GM12878 (cell line): ENCODE results near the gene RIT1.

Experiments
- CREB1 ChIP-seq: IDR thresholded peaks from 2 replicates; pipeline ENCODE4 v1.6.1; 2012; ENCODE audit warnings: low read depth, mild to moderate bottlenecking, inconsistent platforms
- CTCF ChIP-seq, 3 experiments: IDR thresholded peaks in 2 of 3; conservative IDR thresholded peaks in 1 of 3; 2 replicates each; pipeline ENCODE4 v1.5.1; 2011; ENCODE audit warnings: low read depth in 3 of 3, low read length in 3 of 3, mild to moderate bottlenecking in 3 of 3, control low read depth in 2 of 3, moderate library complexity in 2 of 3, inconsistent platforms in 1 of 3, mixed read lengths in 1 of 3; ENCODE audit not compliant: control insufficient read depth in 2 of 3, insufficient read depth in 1 of 3; ENCODE audit errors: extremely low read depth in 1 of 3
- EP300 ChIP-seq, 2 experiments: fragments of 150-350 bp in 1 of 2; IDR thresholded peaks; 2 replicates each; pipeline ENCODE4 v1.6.1; 2011 to 2012; ENCODE audit warnings: low read depth in 2 of 2, low read length in 2 of 2, borderline replicate concordance in 1 of 2, improper control_type of control experiment in 1 of 2, inconsistent platforms in 1 of 2; ENCODE audit not compliant: control insufficient read depth in 1 of 2
- EZH2 ChIP-seq: IDR thresholded peaks from 2 replicates; pipeline ENCODE4 v1.6.1; 2012; ENCODE audit warnings: low read depth, mild to moderate bottlenecking, control low read depth, inconsistent platforms, low read length, borderline replicate concordance; ENCODE audit not compliant: control insufficient read depth
- GABPA ChIP-seq: IDR thresholded peaks from 2 replicates; pipeline ENCODE4 v1.6.1; 2014; ENCODE audit warnings: antibody characterized with exemption, low read depth, mild to moderate bottlenecking, inconsistent platforms
- NFYB ChIP-seq: IDR thresholded peaks from 2 replicates; pipeline ENCODE4 v1.6.1; 2011; ENCODE audit warnings: low read depth, mild to moderate bottlenecking, low read length, improper control_type of control experiment, moderate library complexity; ENCODE audit not compliant: insufficient read depth
- POLR2A ChIP-seq: IDR thresholded peaks from 2 replicates; pipeline ENCODE4 v1.6.1; 2011; ENCODE audit warnings: low read depth, mild to moderate bottlenecking, low read length
- SP1 ChIP-seq: IDR thresholded peaks from one replicate; pipeline ENCODE4 v1.6.1; 2011; ENCODE audit warnings: low read depth, low read length
- SREBF1 ChIP-seq: IDR thresholded peaks from 2 replicates; pipeline ENCODE4 v1.6.1; 2012; ENCODE audit warnings: mild to moderate bottlenecking, low read length
- TF ChIP-seq, protein P1 (sequence below): fragments of 450-650 bp; IDR thresholded peaks from 2 replicates; pipeline ENCODE4 v1.6.1; 2017; ENCODE audit warnings: mild to moderate bottlenecking

- peak; percentile 96 for TF ChIP-seq POLR2A
- TF ChIP-seq CTCF (IDR thresholded peaks at IDR 0.05 in 2 of 3, conservative IDR thresholded peaks at IDR 0.05 in 1 of 3; ENCODE audit: control insufficient read depth in 2 of 3, extremely low read depth in 1 of 3, insufficient read depth in 1 of 3, low read depth in 3 of 3, low read length in 3 of 3): no peak
- TF ChIP-seq NFYB: no peak
- TF ChIP-seq, protein P1, sequence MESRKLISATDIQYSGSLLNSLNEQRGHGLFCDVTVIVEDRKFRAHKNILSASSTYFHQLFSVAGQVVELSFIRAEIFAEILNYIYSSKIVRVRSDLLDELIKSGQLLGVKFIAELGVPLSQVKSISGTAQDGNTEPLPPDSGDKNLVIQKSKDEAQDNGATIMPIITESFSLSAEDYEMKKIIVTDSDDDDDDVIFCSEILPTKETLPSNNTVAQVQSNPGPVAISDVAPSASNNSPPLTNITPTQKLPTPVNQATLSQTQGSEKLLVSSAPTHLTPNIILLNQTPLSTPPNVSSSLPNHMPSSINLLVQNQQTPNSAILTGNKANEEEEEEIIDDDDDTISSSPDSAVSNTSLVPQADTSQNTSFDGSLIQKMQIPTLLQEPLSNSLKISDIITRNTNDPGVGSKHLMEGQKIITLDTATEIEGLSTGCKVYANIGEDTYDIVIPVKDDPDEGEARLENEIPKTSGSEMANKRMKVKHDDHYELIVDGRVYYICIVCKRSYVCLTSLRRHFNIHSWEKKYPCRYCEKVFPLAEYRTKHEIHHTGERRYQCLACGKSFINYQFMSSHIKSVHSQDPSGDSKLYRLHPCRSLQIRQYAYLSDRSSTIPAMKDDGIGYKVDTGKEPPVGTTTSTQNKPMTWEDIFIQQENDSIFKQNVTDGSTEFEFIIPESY: no peak
- TF ChIP-seq GABPA: no peak
- no peak for TF ChIP-seq EZH2
- TF ChIP-seq EP300 (IDR thresholded peaks at IDR 0.05; ENCODE audit: borderline replicate concordance in 1 of 2, control insufficient read depth in 1 of 2, low read depth in 2 of 2, low read length in 2 of 2): peak in 1 of 2 experiments; percentile 49; a peak in 2 of 4 replicates
- peak; percentile 76 for TF ChIP-seq CREB1
- TF ChIP-seq SREBF1: no peak
- TF ChIP-seq SP1: peak; percentile 72
These were observed at the start of gene RIT1 for GRCh38 chr1:155911156-155912055.
